Measurements from ENCODE around the gene DENND2A.

GRCh38 chr7:140643416-140643815 lies 2.8 kb upstream of the DENND2A start:
- TF ChIP-seq CTCF (IDR thresholded peaks at IDR 0.05) (no peak), POLR2A (IDR thresholded peaks at IDR 0.05) (no peak)
